B cell (primary cell): Measurements from ENCODE around the gene RRM1. TPM values are rescaled to one million over a fixed set of nuclear protein-coding genes. Genes with fewer than 3 reads are reported as not detected.

ENCODE experiments used
- ATAC-seq: fragments of 200-7000 bp; cut with Tn5 transposase; one replicate; pipeline ENCODE4 v1.10.0; 2021; ENCODE audit warnings: low read depth, mild to moderate bottlenecking, moderate number of reproducible peaks, moderate library complexity
- CTCF ChIA-PET: fragments of 350-600 bp; sonication (Branson Sonifier 250); formaldehyde crosslinking; loops from one replicate; lab custom pipeline; 2021; ENCODE audit warnings: antibody characterized with exemption, inconsistent platforms; lab: Charles Lee
- POLR2A ChIA-PET: fragments of 350-600 bp; sonication (Branson Sonifier 250); formaldehyde crosslinking; loops from one replicate; lab custom pipeline; 2021; ENCODE audit warnings: antibody characterized with exemption; lab: Charles Lee
- DNase-seq: peaks from one replicate; pipeline ENCODE4 v3.0.0; 2013
- H2AFZ ChIP-seq: 2 replicates; pipeline ENCODE4 v1.6.1; 2012; ENCODE audit warnings: mild to moderate bottlenecking, low read depth, low read length; ENCODE audit not compliant: insufficient read depth, poor library complexity, severe bottlenecking
- H3K27ac ChIP-seq, 2 donors: 1 replicate in 1 of 2; 2 replicates in 1 of 2; pipeline ENCODE4 v1.5.1; 2012 to 2013; ENCODE audit warnings: low read length in 2 of 2, mild to moderate bottlenecking in 2 of 2, moderate library complexity in 1 of 2
- H3K27me3 ChIP-seq, 4 experiments: fragments of 200-600 bp in 1 of 4; sonication (generic) in 1 of 4; replicated peaks in 1 of 4; 1 replicate in 2 of 4; 2 replicates in 2 of 4; pipeline versions ENCODE4 v1.6.1 to v1.7.0; 2013 to 2016; ENCODE audit warnings: low read length in 3 of 4, mild to moderate bottlenecking in 2 of 4, mixed read lengths in 1 of 4, moderate library complexity in 1 of 4; ENCODE audit not compliant: insufficient read depth in 4 of 4, control insufficient read depth in 3 of 4; ENCODE audit errors: control extremely low read depth in 1 of 4
- H3K36me3 ChIP-seq, 2 experiments: replicated peaks in 1 of 2; 1 replicate in 1 of 2; 2 replicates in 1 of 2; pipeline versions ENCODE4 v1.6.1 to v1.7.1; 2013; ENCODE audit warnings: low read length in 1 of 2; ENCODE audit not compliant: insufficient read depth in 2 of 2, control insufficient read depth in 1 of 2; ENCODE audit errors: control extremely low read depth in 1 of 2, extremely low read depth in 1 of 2
- H3K4me1 ChIP-seq, 2 donors: fragments of 200-600 bp in 1 of 2; sonication (generic) in 1 of 2; 1 replicate in 1 of 2; 2 replicates in 1 of 2; pipeline versions ENCODE4 v1.5.1 to v1.6.1; 2013 to 2017; ENCODE audit warnings: low read length in 2 of 2; ENCODE audit not compliant: control insufficient read depth in 2 of 2, insufficient read depth in 2 of 2
- H3K4me2 ChIP-seq: replicated peaks from 2 replicates; pipeline ENCODE3; 2012; ENCODE audit warnings: mild to moderate bottlenecking, low read depth, low read length; ENCODE audit not compliant: poor library complexity, severe bottlenecking
- H3K4me3 ChIP-seq, 5 experiments: fragments of 200-600 bp in 1 of 5; sonication (generic) in 1 of 5; 1 replicate in 3 of 5; 2 replicates in 2 of 5; pipeline versions ENCODE4 v1.5.1 to v1.7.0; 2011 to 2016; ENCODE audit warnings: low read length in 4 of 5, mild to moderate bottlenecking in 4 of 5, low read depth in 2 of 5, control low read depth in 1 of 5, moderate library complexity in 1 of 5; ENCODE audit not compliant: insufficient read depth in 1 of 5; ENCODE audit errors: control extremely low read depth in 1 of 5, extremely low read depth in 1 of 5
- H3K79me2 ChIP-seq: fragments of 200-600 bp; sonication (generic); one replicate; pipeline ENCODE4 v1.6.0; 2016; ENCODE audit warnings: low read length; ENCODE audit not compliant: control insufficient read depth, insufficient read depth
- H3K9ac ChIP-seq: fragments of 200-600 bp; sonication (generic); 2 replicates; pipeline ENCODE4 v1.6.1; 2017; ENCODE audit warnings: mild to moderate bottlenecking, low read length, moderate library complexity
- H3K9me3 ChIP-seq, 3 donors: one replicate each; pipeline versions ENCODE4 v1.6.1 to v1.7.1; 2013; ENCODE audit warnings: low read length in 2 of 3; ENCODE audit not compliant: control insufficient read depth in 2 of 3, insufficient read depth in 1 of 3; ENCODE audit errors: control extremely low read depth in 1 of 3
- H4K20me1 ChIP-seq: 2 replicates; pipeline ENCODE4 v1.6.0; 2012; ENCODE audit warnings: mild to moderate bottlenecking, low read length; ENCODE audit not compliant: insufficient read depth, control insufficient read depth, poor library complexity, severe bottlenecking
- H3K27ac Mint-ChIP-seq: one replicate; pipeline ENCODE4 v1.8.0; 2021; ENCODE audit warnings: mixed read lengths
- H3K27me3 Mint-ChIP-seq: one replicate; pipeline ENCODE4 v1.8.0; 2021; ENCODE audit warnings: mixed read lengths
- H3K4me1 Mint-ChIP-seq: one replicate; pipeline ENCODE4 v1.8.0; 2021; ENCODE audit warnings: mixed read lengths
- H3K4me3 Mint-ChIP-seq: one replicate; pipeline ENCODE4 v1.8.0; 2021; ENCODE audit warnings: mixed read lengths
- H3K9me3 Mint-ChIP-seq: one replicate; pipeline ENCODE4 v1.8.0; 2022; ENCODE audit warnings: mixed read lengths; ENCODE audit not compliant: insufficient read depth
- CTCF ChIP-seq: fragments of 200-600 bp; IDR thresholded peaks from one replicate; pipeline ENCODE4 v1.8.0; 2022; ENCODE audit warnings: antibody characterized with exemption, mild to moderate bottlenecking
- EZH2 ChIP-seq: IDR thresholded peaks from 2 replicates; pipeline ENCODE4 v1.6.1; 2012; ENCODE audit warnings: borderline replicate concordance, low read depth, mild to moderate bottlenecking, moderate library complexity, low read length; ENCODE audit not compliant: insufficient read depth, poor library complexity, severe bottlenecking
- WGBS: methylation state at CpG from one replicate; pipeline ENCODE4 v1.1.5; 2013; ENCODE audit warnings: missing lambda C conversion rate; ENCODE audit not compliant: insufficient coverage; 5-methylcytosine and 5-hydroxymethylcytosine counted together
- intact Hi-C: fragments of 100-400 bp; cut with micrococcal nuclease; formaldehyde crosslinking; loops from one replicate; pipeline ENCODE4 v1.10.0; 2022
- polyA plus RNA-seq: library from polyadenylated mRNA; depleted of rRNA; stranded (reverse); fragments of >200 nt; gene quantifications from 2 replicates; pipeline ENCODE4 v1.2.3, GENCODE V29; 2012
- total RNA-seq, 2 donors: library from RNA; stranded (reverse); fragments of 120-200 nt in 1 of 2; gene quantifications; 1 replicate in 1 of 2; 2 replicates in 1 of 2; pipeline versions ENCODE4 v1.2.3 to v1.2.4, GENCODE V29; 2013 to 2022

RRM1 gene
- total and polyA plus RNA-seq, 2 donors (not counting 1 experiment from before 2014, with no cell fraction given): 6.0 to 24.5 TPM

- no CpG with 5 or more reads among the region's 1 CpG for WGBS
- Histone ChIP-seq H3K27me3 (no peaks in the 10 kb centered on the region), H3K36me3 (peaks cover 0 to 35% of the 10 kb centered on the region in 2 experiments), H3K4me1 (peaks cover 18 to 26% of the 10 kb centered on the region in 2 donors), H3K27ac (peak overlapping the region in 1 of 2 donors; percentile 13), H3K9me3 (no peaks in the 10 kb centered on the region), H3K9ac (no peak overlapping the region), H3K4me3 (no peak overlapping the region), H4K20me1 (no peaks in the 10 kb centered on the region), H2AFZ (no peak overlapping the region), H3K4me2 (no peak overlapping the region), H3K79me2 (peaks cover 12% of the 10 kb centered on the region)
- no peak overlapping the region for H3K4me3 Mint-ChIP-seq
- intact Hi-C loops: no loop called here
- H3K27ac Mint-ChIP-seq: no peak overlapping the region
- no peak for ATAC-seq
- no peak for DNase-seq
- ChIA-PET CTCF (interaction anchor here (0.7 to 15.4 kb wide), 7 partner anchors 8 to 240 kb away, joined by 3 to 819 read pairs (median 4); partner anchors contain the start of genes RHOG and STIM1), POLR2A (interaction anchor here (1.3 kb wide), 1 partner anchor 8 kb away, joined by 6 read pairs; no protein-coding TSS in a partner anchor)
- no peaks in the 10 kb centered on the region for H3K27me3 Mint-ChIP-seq
- no peaks in the 10 kb centered on the region for H3K9me3 Mint-ChIP-seq
- no peak for TF ChIP-seq EZH2
- TF ChIP-seq CTCF: no peak
- H3K4me1 Mint-ChIP-seq: peaks cover 45% of the 10 kb centered on the region
Measured at GRCh38 chr11:4065086-4065485, 29.5 kb upstream of the RRM1 start.

DNA sequence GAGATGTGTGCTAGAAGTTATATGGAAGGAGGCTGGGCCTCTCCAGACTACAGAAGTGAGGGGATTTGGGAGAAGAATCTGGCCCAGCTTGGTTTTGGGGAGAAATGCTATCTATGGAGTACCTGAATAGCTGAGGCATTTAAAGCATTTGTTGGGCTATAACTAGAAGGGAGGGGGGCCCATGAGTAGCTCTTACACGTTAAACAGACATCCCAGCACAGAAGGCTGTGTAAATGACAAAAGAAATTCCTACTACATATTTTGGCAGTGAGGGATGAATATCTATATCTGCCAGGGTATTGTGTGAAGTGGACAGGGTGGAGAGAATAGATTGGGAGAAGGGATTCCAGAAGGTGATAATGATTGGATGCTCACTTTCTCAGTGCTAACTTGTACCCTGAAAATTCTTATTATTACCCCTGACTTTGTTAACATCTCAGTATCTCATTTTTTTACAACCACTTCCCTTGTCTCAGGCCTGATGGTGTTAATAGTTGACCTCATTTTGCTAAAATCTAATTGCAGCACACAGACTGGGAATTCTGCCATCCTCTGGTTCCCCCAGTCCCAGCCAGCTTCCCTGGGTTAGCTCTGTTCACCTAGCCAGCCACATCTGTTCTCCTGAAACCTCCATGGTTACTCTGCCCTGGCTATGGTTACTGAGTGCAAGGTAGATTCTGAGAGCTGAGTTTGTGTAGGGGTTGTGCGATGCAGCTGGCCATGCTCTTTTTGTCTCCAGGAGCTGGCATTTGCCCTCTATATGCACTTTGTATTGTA lies 28.8 kb upstream of the RRM1 start:
- Mint-ChIP-seq H3K27me3 (no peaks in the 10 kb centered on the region), H3K9me3 (no peaks in the 10 kb centered on the region), H3K4me3 (no peak overlapping the region), H3K4me1 (peaks cover 45% of the 10 kb centered on the region), H3K27ac (no peak overlapping the region)
- Histone ChIP-seq H3K4me2 (no peak overlapping the region), H3K9me3 (no peaks in the 10 kb centered on the region), H3K27me3 (no peaks in the 10 kb centered on the region), H3K4me3 (no peak overlapping the region), H4K20me1 (no peaks in the 10 kb centered on the region), H2AFZ (no peak overlapping the region), H3K9ac (no peak overlapping the region), H3K27ac (peak overlapping the region in 1 of 2 donors; percentile 0), H3K4me1 (peaks cover 18 to 26% of the 10 kb centered on the region in 2 donors), H3K36me3 (peaks cover 0 to 34% of the 10 kb centered on the region in 2 experiments), H3K79me2 (peaks cover 12% of the 10 kb centered on the region)
- intact Hi-C loops: no loop called here
- ChIA-PET CTCF (interaction anchor here (0.6 to 15.4 kb wide), 7 partner anchors 19 to 257 kb away, joined by 3 to 819 read pairs (median 4); partner anchors contain the start of genes PGAP2, RHOG and STIM1), POLR2A (interaction anchor here (1.3 kb wide), 1 partner anchor 8 kb away, joined by 6 read pairs; no protein-coding TSS in a partner anchor)
- ATAC-seq (no peak), DNase-seq (no peak)
- no CpG with 5 or more reads among the region's 2 CpGs for WGBS
- no peak for TF ChIP-seq EZH2
- no peak for TF ChIP-seq CTCF
